HUES48 (cell line): ENCODE data around the gene ELP1.
"Not testable (repeated sequence)": the region's sequence is repeated elsewhere in the genome, so short reads cannot be mapped to it uniquely, and the experiment has no call there.

Experiments used
- H3K27ac ChIP-seq: one replicate; pipeline ENCODE4 v1.7.0; 2013; ENCODE audit warnings: low read depth, low read length, inconsistent platforms
- H3K27me3 ChIP-seq: 2 replicates; pipeline ENCODE4 v1.6.1; 2013; ENCODE audit warnings: mild to moderate bottlenecking, low read length; ENCODE audit not compliant: control insufficient read depth, insufficient read depth
- H3K36me3 ChIP-seq: 2 replicates; pipeline ENCODE4 v1.6.1; 2013; ENCODE audit warnings: low read length; ENCODE audit not compliant: control insufficient read depth, insufficient read depth
- H3K4me1 ChIP-seq: 2 replicates; pipeline ENCODE4 v1.6.1; 2013; ENCODE audit warnings: mild to moderate bottlenecking, low read length; ENCODE audit not compliant: control insufficient read depth, insufficient read depth
- H3K4me3 ChIP-seq: 2 replicates; pipeline ENCODE4 v1.5.1; 2013; ENCODE audit warnings: mild to moderate bottlenecking, low read depth, low read length
- H3K9ac ChIP-seq: 2 replicates; pipeline ENCODE4 v1.6.1; 2013; ENCODE audit warnings: mild to moderate bottlenecking, low read depth, low read length, moderate library complexity
- H3K9me3 ChIP-seq: 2 replicates; pipeline ENCODE4 v1.6.1; 2013; ENCODE audit warnings: low read length; ENCODE audit not compliant: control insufficient read depth, insufficient read depth

Gene ELP1

DNA sequence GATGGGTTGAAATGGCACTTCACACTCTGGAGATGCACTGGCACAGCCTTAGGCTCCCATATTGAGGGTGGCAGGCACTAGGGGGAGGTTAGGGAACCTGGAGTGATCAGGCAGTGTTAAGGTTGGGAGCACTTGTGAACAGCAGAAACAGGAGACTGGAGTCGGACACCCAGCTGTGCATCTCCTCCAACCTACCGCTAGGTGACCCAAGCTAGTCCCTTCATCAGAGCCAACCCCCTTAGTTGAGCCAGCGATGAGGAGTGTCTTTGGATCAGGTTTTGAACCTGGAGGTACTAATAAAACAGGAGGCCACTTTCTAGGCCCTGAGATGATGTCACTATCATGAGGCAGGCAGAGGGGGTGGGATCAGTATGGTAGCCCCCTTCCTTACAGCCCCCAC, 79.8 kb downstream of the ELP1 start:
- H3K27me3 ChIP-seq = no peaks in the 10 kb centered on the region
- H3K4me3 ChIP-seq = no peak overlapping the region
- no peak overlapping the region for H3K9ac ChIP-seq
- no peaks in the 10 kb centered on the region for H3K9me3 ChIP-seq
- no peaks in the 10 kb centered on the region for H3K36me3 ChIP-seq
- no peaks in the 10 kb centered on the region for H3K4me1 ChIP-seq
- H3K27ac ChIP-seq = no peak overlapping the region

GRCh38 chr9:108852079-108852478, 81.8 kb downstream of the ELP1 start:
- no peak overlapping the region for H3K27ac ChIP-seq
- H3K9ac ChIP-seq = no peak overlapping the region
- no peaks in the 10 kb centered on the region for H3K36me3 ChIP-seq
- H3K27me3 ChIP-seq = no peaks in the 10 kb centered on the region
- H3K4me1 ChIP-seq = no peaks in the 10 kb centered on the region
- no peaks in the 10 kb centered on the region for H3K9me3 ChIP-seq
- no peak overlapping the region for H3K4me3 ChIP-seq

GRCh38 chr9:108851138-108851537, 82.8 kb downstream of the ELP1 start:
- Histone ChIP-seq H3K9ac (no peak overlapping the region), H3K9me3 (no peaks in the 10 kb centered on the region), H3K27ac (no peak overlapping the region), H3K4me3 (no peak overlapping the region), H3K4me1 (no peaks in the 10 kb centered on the region), H3K36me3 (no peaks in the 10 kb centered on the region), H3K27me3 (no peaks in the 10 kb centered on the region)

- no peak overlapping the region for H3K4me3 ChIP-seq
- H3K9ac ChIP-seq = no peak overlapping the region
- no peaks in the 10 kb centered on the region for H3K27me3 ChIP-seq
- H3K36me3 ChIP-seq = no peaks in the 10 kb centered on the region
- no peaks in the 10 kb centered on the region for H3K9me3 ChIP-seq
- no peak overlapping the region for H3K27ac ChIP-seq
- H3K4me1 ChIP-seq = no peaks in the 10 kb centered on the region
These were observed 83.5 kb downstream of the ELP1 start for GRCh38 chr9:108850293-108850897.

DNA sequence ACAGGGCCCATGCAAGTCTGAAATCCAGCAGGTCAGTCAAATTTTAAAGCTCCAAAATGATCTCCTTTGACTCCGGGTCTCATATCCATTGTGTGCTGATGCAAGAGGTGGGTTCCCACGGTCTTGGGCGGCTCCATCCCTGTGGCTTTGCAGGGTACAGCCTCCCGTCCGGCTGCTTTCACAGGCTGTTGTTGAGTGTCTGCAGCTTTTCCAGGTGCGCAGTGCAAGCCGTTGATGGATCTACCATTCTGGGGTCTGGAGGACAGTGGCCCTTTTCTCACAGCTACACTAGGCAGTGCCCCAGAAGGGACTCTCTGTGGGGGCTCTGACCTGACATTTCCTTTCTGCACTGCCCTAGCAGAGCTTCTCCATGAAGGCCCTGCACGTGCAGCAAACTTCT, 85.6 kb downstream of the ELP1 start:
- not testable (repeated sequence) for H3K9me3 ChIP-seq, H3K4me1 ChIP-seq, H3K27me3 ChIP-seq, H3K9ac ChIP-seq, H3K4me3 ChIP-seq, H3K36me3 ChIP-seq, H3K27ac ChIP-seq

DNA sequence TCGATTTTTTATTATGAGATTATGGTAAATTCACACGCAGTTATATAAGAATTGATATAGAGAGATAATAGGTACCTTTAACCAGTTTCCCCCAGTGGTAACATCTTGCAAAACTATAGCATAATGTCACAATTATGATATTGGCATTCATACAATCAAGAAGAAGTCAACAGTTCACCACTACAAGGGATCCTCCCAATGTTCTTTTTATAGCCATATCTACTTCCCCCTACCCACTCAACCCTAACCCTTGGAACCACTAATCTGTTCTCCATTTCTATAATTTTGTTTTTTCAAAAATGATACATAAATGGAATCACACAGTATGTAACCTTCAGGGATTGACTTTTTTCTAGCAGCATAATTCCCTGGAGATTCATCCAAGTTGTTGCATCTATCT, 88.0 kb downstream of the ELP1 start:
- no peaks in the 10 kb centered on the region for H3K36me3 ChIP-seq

DNA sequence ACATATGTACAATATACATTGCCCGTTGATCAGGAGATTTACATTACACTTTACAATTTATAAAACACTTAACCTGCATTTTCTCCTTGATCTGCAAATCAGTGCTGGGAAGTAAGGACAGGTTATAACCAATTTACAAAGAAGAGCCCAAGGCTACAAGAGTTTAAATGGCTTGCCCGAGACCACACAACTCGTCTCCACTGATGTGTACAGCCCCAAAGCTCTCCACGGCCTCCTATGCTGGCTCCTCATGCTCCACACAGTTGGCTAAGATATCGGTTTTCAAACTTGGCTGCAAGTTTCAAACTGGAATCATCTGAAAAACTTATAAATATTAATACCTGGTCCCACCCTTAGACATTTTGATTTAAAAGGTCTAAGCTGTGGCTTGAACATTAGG, 88.4 kb downstream of the ELP1 start:
- H3K4me1 ChIP-seq = no peaks in the 10 kb centered on the region
- H3K9ac ChIP-seq = no peak overlapping the region
- H3K27ac ChIP-seq = no peak overlapping the region
- no peak overlapping the region for H3K4me3 ChIP-seq
- H3K27me3 ChIP-seq = no peaks in the 10 kb centered on the region
- no peaks in the 10 kb centered on the region for H3K9me3 ChIP-seq
- no peaks in the 10 kb centered on the region for H3K36me3 ChIP-seq

More for the DNA sequence above, 88.0 kb downstream of the ELP1 start:
- no peak overlapping the region for H3K9ac ChIP-seq
- H3K4me1 ChIP-seq = no peaks in the 10 kb centered on the region
- H3K4me3 ChIP-seq = no peak overlapping the region
- H3K27ac ChIP-seq = no peak overlapping the region
- no peaks in the 10 kb centered on the region for H3K9me3 ChIP-seq
- no peaks in the 10 kb centered on the region for H3K27me3 ChIP-seq

GRCh38 chr9:108844856-108845255, 89.1 kb downstream of the ELP1 start:
- Histone ChIP-seq H3K9ac (no peak overlapping the region), H3K9me3 (no peaks in the 10 kb centered on the region), H3K4me1 (no peaks in the 10 kb centered on the region), H3K4me3 (no peak overlapping the region), H3K27me3 (no peaks in the 10 kb centered on the region), H3K36me3 (no peaks in the 10 kb centered on the region), H3K27ac (no peak overlapping the region)

GRCh38 chr9:108844391-108844790, 89.5 kb downstream of the ELP1 start:
- no peaks in the 10 kb centered on the region for H3K4me1 ChIP-seq
- H3K9ac ChIP-seq = no peak overlapping the region
- no peaks in the 10 kb centered on the region for H3K36me3 ChIP-seq
- H3K9me3 ChIP-seq = no peaks in the 10 kb centered on the region
- no peak overlapping the region for H3K4me3 ChIP-seq
- no peak overlapping the region for H3K27ac ChIP-seq
- H3K27me3 ChIP-seq = no peaks in the 10 kb centered on the region

DNA sequence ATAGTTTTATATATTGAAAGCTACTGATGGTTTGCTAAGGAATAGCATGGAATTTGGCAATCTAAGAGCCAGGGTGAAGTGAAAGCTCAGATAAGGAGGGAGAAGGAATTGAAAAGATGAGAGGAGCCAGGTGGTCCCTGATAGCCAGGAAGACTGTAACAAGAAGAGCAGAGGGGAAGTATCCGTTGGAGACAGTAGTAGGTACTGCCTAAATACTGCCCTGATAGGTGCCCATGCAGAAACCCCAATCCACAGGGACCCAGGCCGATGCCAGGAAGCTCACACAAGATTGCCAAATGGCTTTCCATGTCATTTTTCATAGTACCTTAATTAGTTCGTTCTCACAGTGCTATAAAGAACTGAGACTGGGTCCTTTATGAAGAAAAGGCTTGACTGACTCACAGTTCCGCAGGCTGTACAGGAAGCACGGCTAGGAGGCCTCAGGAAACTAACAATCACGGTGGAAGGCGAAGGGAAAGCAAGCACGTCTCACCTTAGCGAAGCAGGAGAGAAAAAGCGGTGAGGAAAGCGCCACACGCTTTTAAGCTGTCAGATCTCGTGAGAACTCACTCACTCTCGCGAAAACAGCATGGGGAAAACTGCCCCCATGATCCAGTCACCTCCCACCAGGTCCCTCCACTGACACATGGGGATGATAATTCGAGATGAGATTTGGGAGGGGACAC, 91.2 kb downstream of the ELP1 start:
- H3K4me1 ChIP-seq = no peaks in the 10 kb centered on the region
- H3K4me3 ChIP-seq = no peak overlapping the region
- H3K9me3 ChIP-seq = no peaks in the 10 kb centered on the region
- no peaks in the 10 kb centered on the region for H3K27me3 ChIP-seq
- H3K9ac ChIP-seq = no peak overlapping the region
- H3K27ac ChIP-seq = no peak overlapping the region
- H3K36me3 ChIP-seq = no peaks in the 10 kb centered on the region

- H3K27me3 ChIP-seq, H3K36me3 ChIP-seq, H3K4me1 ChIP-seq, H3K27ac ChIP-seq, H3K4me3 ChIP-seq, H3K9ac ChIP-seq, H3K9me3 ChIP-seq: not testable (repeated sequence)
These were observed 94.4 kb downstream of the ELP1 start for GRCh38 chr9:108839561-108839960.
